Activated CD8-positive, alpha-beta T cell treated with anti-CD3 and anti-CD28 coated beads, Interleukin-2, amount 10 ng/mL, durations not matched to agents 7 days and 5 days (primary cell): ENCODE results near the gene MSRB3. TPM values are rescaled to one million over a fixed set of nuclear protein-coding genes. Genes with fewer than 3 reads are reported as not detected.

Experiments
- ATAC-seq: fragments of 150-1000 bp; cut with Tn5 transposase; one replicate; pipeline ENCODE4 v1.10.0; 2021; ENCODE audit warnings: moderate library complexity
- CTCF ChIA-PET: fragments of 350-600 bp; sonication (Branson Sonifier 250); formaldehyde crosslinking; loops from one replicate; lab custom pipeline; 2021; ENCODE audit warnings: antibody characterized with exemption; lab: Charles Lee
- POLR2A ChIA-PET: fragments of 350-600 bp; sonication (Branson Sonifier 250); formaldehyde crosslinking; loops from one replicate; lab custom pipeline; 2021; ENCODE audit warnings: antibody characterized with exemption; lab: Charles Lee
- DNase-seq: peaks from one replicate; pipeline ENCODE4 v3.0.0-alpha.2; 2020
- H3K27ac Mint-ChIP-seq: one replicate; pipeline ENCODE4 v1.8.0; 2021; ENCODE audit warnings: mild to moderate bottlenecking, mixed read lengths
- H3K27me3 Mint-ChIP-seq: one replicate; pipeline ENCODE4 v1.8.0; 2021; ENCODE audit warnings: low read depth, mixed read lengths
- H3K36me3 Mint-ChIP-seq: one replicate; pipeline ENCODE4 v1.8.0; 2021; ENCODE audit warnings: low read depth, mixed read lengths
- H3K4me1 Mint-ChIP-seq: one replicate; pipeline ENCODE4 v1.8.0; 2021; ENCODE audit warnings: low read depth, mixed read lengths
- H3K4me3 Mint-ChIP-seq: one replicate; pipeline ENCODE4 v1.8.0; 2021; ENCODE audit warnings: mild to moderate bottlenecking, mixed read lengths
- H3K9me3 Mint-ChIP-seq: one replicate; pipeline ENCODE4 v1.8.0; 2022; ENCODE audit warnings: mixed read lengths; ENCODE audit not compliant: insufficient read depth
- total RNA-seq, 2 experiments: library from RNA; stranded (reverse); gene quantifications; one replicate each; pipeline ENCODE4 v1.2.3, GENCODE V29; 2021

The MSRB3 gene
- total RNA-seq, 2 experiments from 2014 or later: not detected

DNA sequence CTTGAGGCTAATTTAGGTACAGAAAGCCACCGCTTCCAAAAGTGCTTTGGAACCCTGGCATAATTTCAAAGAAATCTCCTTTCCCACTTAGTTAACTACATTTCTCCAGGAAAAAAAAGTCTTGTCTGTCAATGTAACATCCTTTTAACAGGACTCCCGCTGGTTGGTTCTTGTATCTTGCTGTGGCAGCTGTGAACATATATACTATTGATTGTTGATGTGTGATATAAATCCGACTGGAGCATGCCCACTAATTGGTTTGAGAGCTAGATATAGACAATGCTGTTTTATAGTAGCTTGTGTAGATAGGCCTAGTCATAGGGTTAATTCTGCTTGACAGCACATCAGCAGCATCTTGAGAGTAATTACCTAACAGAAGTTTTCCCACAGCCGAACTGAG, 89.6 kb downstream of the MSRB3 start:
- Mint-ChIP-seq H3K27ac (no peak overlapping the region), H3K36me3 (no peaks in the 10 kb centered on the region), H3K4me1 (no peaks in the 10 kb centered on the region), H3K9me3 (no peaks in the 10 kb centered on the region), H3K27me3 (no peaks in the 10 kb centered on the region), H3K4me3 (no peak overlapping the region)
- CTCF ChIA-PET: no interaction called here
- no peak for ATAC-seq
- POLR2A ChIA-PET: no interaction called here
- DNase-seq: no peak

DNA sequence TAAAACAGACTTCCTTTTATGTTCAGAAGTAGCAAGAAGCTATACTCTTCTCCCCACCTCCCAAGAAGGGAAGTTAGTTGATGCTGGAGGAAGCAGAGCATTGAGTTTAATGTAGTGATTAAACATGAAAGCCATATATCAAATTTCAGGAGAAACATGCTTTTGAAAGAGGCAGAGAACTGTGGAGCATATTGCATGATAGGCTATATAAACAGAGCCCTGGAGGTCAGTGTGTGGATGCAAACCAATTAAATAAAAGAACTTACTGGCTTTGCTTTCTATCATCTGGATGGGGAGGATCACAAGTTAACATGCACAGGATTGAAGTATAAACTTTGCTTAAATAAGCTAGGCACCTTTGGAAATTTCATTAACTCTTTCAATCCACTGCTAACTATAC, 94.1 kb downstream of the MSRB3 start:
- POLR2A ChIA-PET: no interaction called here
- DNase-seq: no peak
- no peak overlapping the region for H3K4me3 Mint-ChIP-seq
- no peaks in the 10 kb centered on the region for H3K36me3 Mint-ChIP-seq
- CTCF ChIA-PET: no interaction called here
- H3K27me3 Mint-ChIP-seq: no peaks in the 10 kb centered on the region
- H3K9me3 Mint-ChIP-seq: no peaks in the 10 kb centered on the region
- no peaks in the 10 kb centered on the region for H3K4me1 Mint-ChIP-seq
- ATAC-seq: no peak
- no peak overlapping the region for H3K27ac Mint-ChIP-seq

DNA sequence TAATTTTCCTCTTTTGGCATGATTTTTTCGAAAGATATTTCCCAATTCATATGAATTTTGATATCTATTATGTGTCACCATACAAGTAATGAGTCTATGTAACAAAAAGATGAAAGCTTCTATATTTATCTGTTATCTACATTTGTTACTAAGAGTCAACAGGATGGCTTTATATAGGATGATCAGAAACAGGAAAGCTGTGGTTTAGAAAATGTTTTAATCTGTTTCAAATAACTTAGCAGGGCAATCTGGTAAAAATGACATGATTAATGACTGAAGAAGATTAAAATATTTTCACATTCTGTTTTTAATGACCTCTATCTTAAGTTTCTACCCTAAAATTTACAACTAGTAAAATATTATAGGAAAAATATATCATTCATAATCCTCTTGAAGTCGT, 105.8 kb downstream of the MSRB3 start:
- H3K27me3 Mint-ChIP-seq: no peaks in the 10 kb centered on the region
- POLR2A ChIA-PET: no interaction called here
- no peaks in the 10 kb centered on the region for H3K4me1 Mint-ChIP-seq
- ATAC-seq: no peak
- DNase-seq: no peak
- CTCF ChIA-PET: interaction anchor here (0.5 kb wide), 1 partner anchor 496 kb away, joined by 3 read pairs; no protein-coding TSS in a partner anchor
- no peaks in the 10 kb centered on the region for H3K9me3 Mint-ChIP-seq
- H3K27ac Mint-ChIP-seq: no peak overlapping the region
- no peak overlapping the region for H3K4me3 Mint-ChIP-seq
- H3K36me3 Mint-ChIP-seq: no peaks in the 10 kb centered on the region

DNA sequence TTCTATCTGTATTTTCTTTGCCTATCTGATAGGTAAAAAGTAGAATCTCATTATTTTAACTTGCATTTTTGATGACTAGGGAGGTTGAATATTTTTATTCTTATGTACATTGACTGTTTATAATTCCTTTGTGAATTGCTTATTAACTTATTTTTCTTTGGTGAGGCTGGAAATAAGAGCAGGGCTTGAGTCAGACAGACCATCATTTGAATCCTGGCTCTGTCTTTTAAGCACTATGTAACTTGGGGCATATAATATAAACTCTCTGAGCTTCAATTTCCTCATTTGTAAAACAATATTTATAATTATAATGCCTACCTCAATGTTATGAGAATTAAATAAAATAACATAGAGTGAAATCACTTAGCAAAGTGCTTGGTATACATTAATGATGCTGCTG, 108.9 kb downstream of the MSRB3 start:
- POLR2A ChIA-PET: no interaction called here
- no peaks in the 10 kb centered on the region for H3K9me3 Mint-ChIP-seq
- no peak for ATAC-seq
- no peak overlapping the region for H3K4me3 Mint-ChIP-seq
- no peaks in the 10 kb centered on the region for H3K27me3 Mint-ChIP-seq
- H3K4me1 Mint-ChIP-seq: no peaks in the 10 kb centered on the region
- DNase-seq: no peak
- CTCF ChIA-PET: no interaction called here
- H3K36me3 Mint-ChIP-seq: no peaks in the 10 kb centered on the region
- no peak overlapping the region for H3K27ac Mint-ChIP-seq

DNA sequence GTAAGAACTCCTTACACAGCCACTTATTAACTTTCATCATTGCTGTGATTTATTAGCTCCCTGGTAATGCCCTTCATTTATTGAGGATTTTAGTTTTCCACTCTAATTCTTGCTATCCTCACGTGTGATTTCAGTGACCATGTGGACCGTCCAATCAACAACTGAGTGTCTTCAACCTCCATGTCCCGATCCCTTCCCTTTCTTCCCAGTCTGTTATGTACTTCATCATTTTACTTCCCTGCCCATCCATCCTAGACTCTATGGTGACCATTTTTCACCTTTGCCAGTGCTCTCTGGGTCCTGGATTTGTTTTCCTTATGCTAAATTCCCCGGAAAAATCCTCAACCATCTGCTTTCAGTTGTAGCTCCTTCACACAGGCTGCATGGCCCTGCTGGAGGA, 111.0 kb downstream of the MSRB3 start:
- no peaks in the 10 kb centered on the region for H3K27me3 Mint-ChIP-seq
- ATAC-seq: no peak
- peaks cover 2% of the 10 kb centered on the region for H3K36me3 Mint-ChIP-seq
- H3K4me1 Mint-ChIP-seq: no peaks in the 10 kb centered on the region
- ChIA-PET CTCF (no interaction called here), POLR2A (no interaction called here)
- no peak for DNase-seq
- H3K27ac Mint-ChIP-seq: no peak overlapping the region
- H3K4me3 Mint-ChIP-seq: no peak overlapping the region
- H3K9me3 Mint-ChIP-seq: peaks cover 4% of the 10 kb centered on the region

DNA sequence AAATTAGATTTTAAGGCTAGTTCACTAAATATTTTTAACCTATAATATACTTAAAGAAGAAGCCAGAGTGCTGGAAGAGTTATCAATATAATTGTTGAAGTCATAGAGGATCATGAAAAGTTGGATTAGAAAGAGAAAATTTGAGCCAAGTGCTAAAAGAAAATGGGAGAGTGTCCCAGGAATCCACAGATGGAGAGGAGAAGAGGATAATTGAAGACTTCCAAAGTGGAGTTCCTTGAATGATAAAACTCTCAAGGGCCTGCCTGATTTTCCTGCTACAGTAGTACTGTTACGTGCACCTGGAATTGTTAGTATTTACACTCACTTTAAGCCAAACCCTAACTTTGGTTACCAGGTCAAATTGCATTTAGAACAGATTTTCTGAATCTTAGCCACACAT, 113.2 kb downstream of the MSRB3 start:
- ATAC-seq: no peak
- Mint-ChIP-seq H3K27me3 (no peaks in the 10 kb centered on the region), H3K36me3 (peaks cover 2% of the 10 kb centered on the region), H3K4me1 (no peaks in the 10 kb centered on the region), H3K27ac (no peak overlapping the region), H3K9me3 (peaks cover 15% of the 10 kb centered on the region), H3K4me3 (no peak overlapping the region)
- DNase-seq: no peak
- ChIA-PET CTCF (no interaction called here), POLR2A (no interaction called here)

DNA sequence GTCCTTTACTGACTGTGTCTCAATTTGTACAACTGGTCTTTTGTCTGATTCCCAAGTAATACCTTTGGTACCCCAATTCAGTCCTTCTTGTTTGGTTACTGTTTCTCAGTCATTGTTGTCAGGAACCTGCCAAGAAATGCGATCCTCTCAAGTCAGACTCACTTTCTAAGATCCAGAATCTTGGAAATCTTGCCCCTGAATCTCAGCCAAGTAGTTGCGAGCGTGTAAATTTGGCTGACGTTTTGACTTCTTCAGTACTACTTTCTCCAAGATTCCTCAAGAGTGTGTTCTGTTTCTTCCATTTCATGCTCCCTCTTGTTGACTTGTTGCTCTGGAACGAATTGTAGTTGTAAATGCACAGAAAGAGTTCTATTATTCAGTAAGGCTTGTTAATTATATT, 114.0 kb downstream of the MSRB3 start:
- Mint-ChIP-seq H3K4me1 (no peaks in the 10 kb centered on the region), H3K27me3 (no peaks in the 10 kb centered on the region), H3K4me3 (no peak overlapping the region), H3K9me3 (peaks cover 15% of the 10 kb centered on the region), H3K27ac (no peak overlapping the region), H3K36me3 (peaks cover 2% of the 10 kb centered on the region)
- POLR2A ChIA-PET: no interaction called here
- CTCF ChIA-PET: no interaction called here
- no peak for ATAC-seq
- no peak for DNase-seq

DNA sequence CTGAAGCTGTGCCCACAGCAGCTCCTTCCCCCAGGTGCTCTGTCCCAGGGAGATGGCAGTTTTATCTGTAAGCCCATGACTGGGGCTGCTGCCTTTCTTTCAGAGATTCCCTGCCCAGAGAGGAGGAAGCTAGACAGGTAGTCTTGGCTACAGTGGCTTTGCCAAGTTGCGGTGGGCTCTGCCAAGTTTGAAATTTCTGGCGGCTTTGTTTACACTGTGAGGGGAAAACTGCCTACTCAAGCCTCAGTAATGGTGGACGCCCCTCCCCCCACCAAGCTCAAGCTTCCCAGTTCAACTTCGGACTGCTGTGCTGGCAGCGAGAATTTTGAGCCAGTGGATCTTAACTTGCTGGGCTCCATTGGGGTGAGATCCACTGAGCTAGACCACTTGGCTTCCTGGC, 124.7 kb downstream of the MSRB3 start:
- ATAC-seq: no peak
- Mint-ChIP-seq H3K27me3 (no peaks in the 10 kb centered on the region), H3K27ac (no peak overlapping the region), H3K4me1 (no peaks in the 10 kb centered on the region), H3K4me3 (no peak overlapping the region), H3K36me3 (no peaks in the 10 kb centered on the region), H3K9me3 (peaks cover 6% of the 10 kb centered on the region)
- CTCF ChIA-PET: no interaction called here
- POLR2A ChIA-PET: no interaction called here
- no peak for DNase-seq

DNA sequence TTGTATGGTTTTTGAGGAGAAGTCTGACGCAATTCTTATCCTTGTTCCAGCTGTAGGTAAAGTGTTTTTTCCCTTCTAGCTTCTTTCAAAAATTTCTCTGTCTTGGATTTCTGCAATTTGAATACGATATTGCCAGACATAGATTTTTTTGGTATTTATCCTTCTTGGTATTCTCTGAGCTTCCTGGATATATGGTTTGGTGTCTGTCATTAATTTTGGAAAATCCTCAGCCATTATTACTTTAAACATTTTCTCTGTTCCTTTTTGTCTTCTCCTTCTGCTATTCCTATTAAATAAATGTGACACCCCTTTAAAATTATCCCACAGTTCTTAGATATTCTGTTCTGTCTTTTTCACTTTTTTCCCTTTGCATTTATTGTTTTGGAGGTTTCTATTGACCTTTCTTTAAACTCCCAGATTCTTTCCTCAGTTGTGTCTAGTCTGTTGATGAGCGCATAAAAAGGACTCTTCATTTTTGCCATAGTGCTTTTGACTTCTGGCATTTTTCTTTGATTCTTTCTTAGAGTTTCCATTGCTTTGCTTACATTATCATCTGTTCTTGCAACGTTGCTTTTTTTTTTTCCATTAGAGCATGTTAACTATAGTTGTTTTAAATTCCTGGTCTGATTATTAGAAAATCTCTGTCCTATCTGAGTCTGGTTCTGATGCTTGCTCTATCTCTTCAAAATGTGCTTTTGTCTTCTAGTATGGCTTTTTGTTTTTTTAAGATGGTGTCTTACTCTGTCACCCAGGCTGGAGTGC, 129.1 kb downstream of the MSRB3 start:
- Mint-ChIP-seq H3K9me3 (no peaks in the 10 kb centered on the region), H3K4me1 (no peaks in the 10 kb centered on the region), H3K4me3 (no peak overlapping the region), H3K36me3 (no peaks in the 10 kb centered on the region), H3K27ac (no peak overlapping the region), H3K27me3 (no peaks in the 10 kb centered on the region)
- CTCF ChIA-PET: no interaction called here
- ATAC-seq (no peak), DNase-seq (no peak)
- POLR2A ChIA-PET: no interaction called here

DNA sequence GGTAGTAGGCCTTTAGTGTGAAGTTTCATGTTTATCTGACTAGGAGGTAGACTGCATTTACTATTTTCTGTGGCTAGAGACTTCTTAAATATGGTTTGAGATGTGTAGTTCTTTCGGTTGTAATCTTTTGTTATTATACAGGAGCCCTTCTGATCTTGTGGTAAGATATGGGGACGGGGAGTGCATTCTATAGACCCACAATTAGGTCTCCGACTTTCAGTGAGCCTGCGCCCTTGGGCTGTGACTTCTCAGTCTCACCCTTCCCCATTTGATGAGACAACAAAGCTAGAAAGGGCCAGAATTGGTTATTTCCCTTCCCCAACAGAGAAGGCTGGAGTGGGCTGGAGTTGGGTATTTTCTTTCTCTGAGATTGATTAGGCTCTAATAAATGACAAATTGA, 130.0 kb downstream of the MSRB3 start:
- no peak for ATAC-seq
- CTCF ChIA-PET: no interaction called here
- no peak overlapping the region for H3K27ac Mint-ChIP-seq
- no peaks in the 10 kb centered on the region for H3K4me1 Mint-ChIP-seq
- no peak overlapping the region for H3K4me3 Mint-ChIP-seq
- DNase-seq: no peak
- no peaks in the 10 kb centered on the region for H3K36me3 Mint-ChIP-seq
- POLR2A ChIA-PET: no interaction called here
- H3K9me3 Mint-ChIP-seq: no peaks in the 10 kb centered on the region
- no peaks in the 10 kb centered on the region for H3K27me3 Mint-ChIP-seq

DNA sequence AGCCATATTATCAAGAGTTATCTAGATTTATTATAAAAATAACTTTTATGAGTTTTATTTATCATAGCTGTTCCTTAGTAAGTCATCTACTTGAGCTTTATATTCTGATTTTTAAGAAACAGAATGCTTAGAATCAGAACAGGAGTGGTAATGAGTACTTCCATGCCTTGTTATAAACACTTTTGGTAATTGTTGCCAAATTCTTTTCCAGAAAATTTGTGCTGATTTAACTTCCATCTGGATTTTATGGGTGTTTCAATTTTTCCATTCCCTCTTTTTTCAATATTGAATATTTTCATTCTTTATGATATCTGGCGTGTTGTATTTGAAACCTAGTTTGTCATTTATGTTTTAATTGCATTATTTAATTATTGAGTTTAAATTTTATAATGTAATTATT, 131.2 kb downstream of the MSRB3 start:
- H3K4me3 Mint-ChIP-seq: no peak overlapping the region
- no peaks in the 10 kb centered on the region for H3K36me3 Mint-ChIP-seq
- H3K27ac Mint-ChIP-seq: no peak overlapping the region
- no peaks in the 10 kb centered on the region for H3K4me1 Mint-ChIP-seq
- no peaks in the 10 kb centered on the region for H3K9me3 Mint-ChIP-seq
- DNase-seq (no peak), ATAC-seq (no peak)
- H3K27me3 Mint-ChIP-seq: no peaks in the 10 kb centered on the region
- CTCF ChIA-PET: no interaction called here
- POLR2A ChIA-PET: no interaction called here

DNA sequence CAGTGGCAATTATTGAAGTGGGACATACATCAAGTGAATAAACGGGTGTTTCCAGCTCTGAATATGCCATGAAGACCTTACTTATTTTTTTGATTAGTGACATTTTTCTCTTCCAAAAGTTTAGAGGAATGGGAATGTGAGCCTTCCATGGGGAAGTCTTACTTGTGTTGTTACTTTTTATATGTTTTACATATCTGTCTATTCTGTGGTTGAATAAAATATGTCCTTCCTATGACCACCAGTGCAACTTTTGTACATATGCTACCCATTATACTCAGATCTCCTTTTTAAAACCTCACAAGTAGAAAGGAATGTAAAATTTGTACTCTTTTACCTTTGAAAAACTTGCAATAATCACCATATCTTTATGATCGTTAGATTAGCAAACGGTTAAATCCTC, 132.7 kb downstream of the MSRB3 start:
- POLR2A ChIA-PET: no interaction called here
- Mint-ChIP-seq H3K27me3 (no peaks in the 10 kb centered on the region), H3K4me1 (no peaks in the 10 kb centered on the region), H3K4me3 (no peak overlapping the region), H3K9me3 (no peaks in the 10 kb centered on the region), H3K27ac (no peak overlapping the region), H3K36me3 (no peaks in the 10 kb centered on the region)
- CTCF ChIA-PET: no interaction called here
- ATAC-seq (no peak), DNase-seq (no peak)

DNA sequence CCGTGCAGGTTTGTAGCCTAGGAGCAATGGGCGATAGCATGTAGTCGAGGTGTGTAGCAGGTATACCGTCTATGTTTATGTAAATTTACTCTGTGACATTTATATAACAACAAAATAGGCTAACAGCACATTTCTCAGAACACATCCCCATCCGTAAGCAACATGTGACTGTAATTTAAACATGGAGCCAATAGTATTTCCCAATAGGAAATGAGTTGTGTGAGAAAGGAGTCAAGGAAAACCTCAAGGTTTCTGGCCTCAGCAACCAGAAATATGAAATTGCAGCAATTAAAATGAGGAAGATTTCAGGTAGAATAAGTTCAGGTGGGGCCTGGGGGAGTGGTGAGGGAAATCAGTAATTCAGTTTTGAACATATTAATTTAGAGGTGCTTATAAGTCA, 136.0 kb downstream of the MSRB3 start:
- no peaks in the 10 kb centered on the region for H3K4me1 Mint-ChIP-seq
- H3K36me3 Mint-ChIP-seq: no peaks in the 10 kb centered on the region
- H3K9me3 Mint-ChIP-seq: no peaks in the 10 kb centered on the region
- ChIA-PET POLR2A (no interaction called here), CTCF (no interaction called here)
- no peaks in the 10 kb centered on the region for H3K27me3 Mint-ChIP-seq
- ATAC-seq: no peak
- no peak for DNase-seq
- H3K4me3 Mint-ChIP-seq: no peak overlapping the region
- H3K27ac Mint-ChIP-seq: no peak overlapping the region
